IPS DF 6.9 (cell line): ENCODE results near the gene ALX4.

Experiments used
- DNase-seq: peaks from one replicate; pipeline ENCODE4 v3.0.0-alpha.2; 2013; ENCODE audit warnings: low read depth, low spot score
- H3K27ac ChIP-seq: one replicate; pipeline ENCODE4 v1.5.1; 2013; ENCODE audit warnings: low read length, control low read depth
- H3K27me3 ChIP-seq: 2 replicates; pipeline ENCODE4 v1.6.1; 2013; ENCODE audit warnings: mild to moderate bottlenecking, low read length; ENCODE audit not compliant: control insufficient read depth, insufficient read depth
- H3K36me3 ChIP-seq: 2 replicates; pipeline ENCODE4 v1.6.1; 2013; ENCODE audit warnings: low read length; ENCODE audit not compliant: control insufficient read depth, insufficient read depth
- H3K4me1 ChIP-seq: 2 replicates; pipeline ENCODE4 v1.6.1; 2013; ENCODE audit warnings: low read length; ENCODE audit not compliant: control insufficient read depth, insufficient read depth
- H3K4me3 ChIP-seq: 2 replicates; pipeline ENCODE4 v1.5.1; 2013; ENCODE audit warnings: mild to moderate bottlenecking, low read length
- H3K9me3 ChIP-seq: 2 replicates; pipeline ENCODE4 v1.6.1; 2013; ENCODE audit warnings: low read length, inconsistent platforms; ENCODE audit not compliant: control insufficient read depth, insufficient read depth
- WGBS: extraction: QIAGEN DNeasy Blood & Tissue Kit; methylation state at CpG from one replicate; pipeline ENCODE4 v1.1.7; 2013; ENCODE audit warnings: mixed read lengths, missing lambda C conversion rate; ENCODE audit not compliant: insufficient read length, insufficient coverage; 5-methylcytosine and 5-hydroxymethylcytosine counted together

The ALX4 gene

DNA sequence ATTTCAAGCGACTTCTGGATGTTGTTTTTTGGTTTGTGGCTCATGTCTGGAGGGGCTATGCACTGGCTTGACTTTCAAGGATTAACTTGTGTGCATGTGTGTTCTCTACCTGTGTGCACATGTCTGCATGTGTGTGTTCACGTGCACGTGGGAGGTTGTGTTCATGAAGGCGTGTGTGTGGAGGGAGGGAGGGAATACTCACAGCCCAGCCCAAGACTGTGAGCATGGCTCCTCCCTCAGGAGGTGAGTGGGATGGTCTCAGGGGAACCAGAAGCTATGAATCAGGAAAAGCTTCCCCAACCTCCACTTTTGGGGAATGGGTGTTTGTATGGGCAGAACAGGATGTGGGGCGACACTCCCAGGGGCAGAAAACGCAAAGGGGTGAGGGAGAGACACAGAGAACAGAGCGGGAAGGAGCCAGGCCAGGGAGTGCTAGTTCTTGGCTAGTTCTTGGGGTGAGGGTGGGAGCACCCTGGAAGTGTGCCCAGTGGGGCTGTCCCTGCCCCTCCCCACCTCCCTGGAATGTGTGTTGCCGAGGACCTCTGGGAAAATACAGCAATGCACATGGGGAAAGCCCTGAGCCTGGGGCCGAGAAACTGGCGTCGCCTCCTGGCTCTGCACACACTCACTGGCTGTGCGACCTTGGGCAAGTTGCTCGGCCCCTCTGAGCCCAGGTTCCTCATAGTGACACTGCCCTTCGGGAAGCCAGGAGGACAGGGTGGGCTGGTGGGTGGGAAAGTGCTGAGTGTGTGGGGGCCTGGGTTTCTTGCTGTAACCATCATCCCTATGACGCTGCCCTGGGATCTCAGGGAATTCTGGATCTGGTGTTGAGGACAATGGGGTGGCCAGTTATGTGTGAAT, 16.9 kb upstream of the ALX4 start:
- Histone ChIP-seq H3K27ac (no peak overlapping the region), H3K4me3 (no peak overlapping the region), H3K4me1 (peaks cover 1% of the 10 kb centered on the region; the same call in 1 of the 2 replicates), H3K36me3 (no peaks in the 10 kb centered on the region), H3K9me3 (no peaks in the 10 kb centered on the region), H3K27me3 (peaks cover 67% of the 10 kb centered on the region)
- no CpG with 5 or more reads among the region's 15 CpGs for WGBS
- DNase-seq: no peak

- H3K4me3 ChIP-seq: no peak overlapping the region
- no peaks in the 10 kb centered on the region for H3K9me3 ChIP-seq
- DNase-seq: no peak
- no peak overlapping the region for H3K27ac ChIP-seq
- no peaks in the 10 kb centered on the region for H3K36me3 ChIP-seq
- peaks cover 1% of the 10 kb centered on the region; the same call in 1 of the 2 replicates for H3K4me1 ChIP-seq
- no CpG with 5 or more reads among the region's 5 CpGs for WGBS
- peaks cover 79% of the 10 kb centered on the region for H3K27me3 ChIP-seq
Measured at GRCh38 chr11:44325698-44326097, 15.8 kb upstream of the ALX4 start.

- peaks cover 84% of the 10 kb centered on the region for H3K27me3 ChIP-seq
- DNase-seq: no peak
Measured at GRCh38 chr11:44324749-44325525, 15.0 kb upstream of the ALX4 start.

GRCh38 chr11:44324222-44324621, 14.3 kb upstream of the ALX4 start:
- no peak overlapping the region for H3K27ac ChIP-seq
- peaks cover 1% of the 10 kb centered on the region; the same call in 1 of the 2 replicates for H3K4me1 ChIP-seq
- no peaks in the 10 kb centered on the region for H3K36me3 ChIP-seq
- no CpG with 5 or more reads among the region's 1 CpG for WGBS
- no peak overlapping the region for H3K4me3 ChIP-seq
- peaks cover 87% of the 10 kb centered on the region for H3K27me3 ChIP-seq
- DNase-seq: no peak
- H3K9me3 ChIP-seq: no peaks in the 10 kb centered on the region

More at GRCh38 chr11:44324749-44325525, 15.0 kb upstream of the ALX4 start:
- H3K36me3 ChIP-seq: no peaks in the 10 kb centered on the region
- no peak overlapping the region for H3K4me3 ChIP-seq
- H3K9me3 ChIP-seq: no peaks in the 10 kb centered on the region
- H3K4me1 ChIP-seq: peaks cover 1% of the 10 kb centered on the region; the same call in 1 of the 2 replicates
- no CpG with 5 or more reads among the region's 13 CpGs for WGBS
- H3K27ac ChIP-seq: no peak overlapping the region

DNA sequence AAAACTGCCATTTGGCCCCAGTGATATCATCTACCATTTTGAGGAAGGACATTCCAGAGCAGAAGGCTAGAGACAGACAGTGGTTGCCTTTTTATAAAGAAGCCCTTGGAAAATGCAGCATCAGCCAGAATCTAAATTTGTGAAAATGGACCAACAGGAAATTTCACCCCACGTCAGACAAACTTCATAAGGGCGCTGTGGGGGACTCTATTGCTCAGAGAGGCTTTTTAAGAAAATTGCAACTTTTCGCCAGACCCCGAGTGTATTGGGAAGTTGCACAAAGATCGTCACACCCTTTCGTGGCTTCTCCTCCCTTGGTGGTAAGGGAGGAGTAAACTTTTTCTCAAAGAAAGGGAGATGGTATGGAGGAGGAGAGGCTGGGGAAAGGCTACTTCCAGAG, 12.3 kb upstream of the ALX4 start:
- Histone ChIP-seq H3K36me3 (no peaks in the 10 kb centered on the region), H3K4me1 (peaks cover 1% of the 10 kb centered on the region; the same call in 1 of the 2 replicates), H3K4me3 (no peak overlapping the region), H3K9me3 (no peaks in the 10 kb centered on the region), H3K27me3 (peaks cover 99% of the 10 kb centered on the region), H3K27ac (no peak overlapping the region)
- DNase-seq: no peak
- WGBS: no CpG with 5 or more reads among the region's 6 CpGs

- WGBS: no CpG with 5 or more reads among the region's 4 CpGs
- DNase-seq: no peak
- Histone ChIP-seq H3K4me1 (peaks cover under 1% of the 10 kb centered on the region), H3K36me3 (no peaks in the 10 kb centered on the region), H3K27ac (no peak overlapping the region), H3K27me3 (peaks cover 99% of the 10 kb centered on the region), H3K4me3 (no peak overlapping the region), H3K9me3 (no peaks in the 10 kb centered on the region)
Measured at GRCh38 chr11:44321059-44321458, 11.1 kb upstream of the ALX4 start.

- no peaks in the 10 kb centered on the region for H3K36me3 ChIP-seq
- H3K4me1 ChIP-seq: peaks cover 2% of the 10 kb centered on the region
- WGBS: no CpG with 5 or more reads among the region's 20 CpGs
- H3K9me3 ChIP-seq: no peaks in the 10 kb centered on the region
- DNase-seq: no peak
- H3K27me3 ChIP-seq: peaks cover 99% of the 10 kb centered on the region
- H3K4me3 ChIP-seq: peak overlapping the region; percentile 14; the same call in 1 of the 2 replicates
- H3K27ac ChIP-seq: no peak overlapping the region
Measured at GRCh38 chr11:44320289-44320973, 10.5 kb upstream of the ALX4 start.

GRCh38 chr11:44319552-44320288, 9.8 kb upstream of the ALX4 start:
- H3K36me3 ChIP-seq: no peaks in the 10 kb centered on the region
- peaks cover 98% of the 10 kb centered on the region for H3K27me3 ChIP-seq
- H3K4me1 ChIP-seq: peaks cover 2% of the 10 kb centered on the region
- no CpG with 5 or more reads among the region's 53 CpGs for WGBS
- H3K27ac ChIP-seq: no peak overlapping the region
- H3K4me3 ChIP-seq: peak overlapping the region; percentile 19; the same call in 1 of the 2 replicates
- no peak for DNase-seq
- H3K9me3 ChIP-seq: no peaks in the 10 kb centered on the region

DNA sequence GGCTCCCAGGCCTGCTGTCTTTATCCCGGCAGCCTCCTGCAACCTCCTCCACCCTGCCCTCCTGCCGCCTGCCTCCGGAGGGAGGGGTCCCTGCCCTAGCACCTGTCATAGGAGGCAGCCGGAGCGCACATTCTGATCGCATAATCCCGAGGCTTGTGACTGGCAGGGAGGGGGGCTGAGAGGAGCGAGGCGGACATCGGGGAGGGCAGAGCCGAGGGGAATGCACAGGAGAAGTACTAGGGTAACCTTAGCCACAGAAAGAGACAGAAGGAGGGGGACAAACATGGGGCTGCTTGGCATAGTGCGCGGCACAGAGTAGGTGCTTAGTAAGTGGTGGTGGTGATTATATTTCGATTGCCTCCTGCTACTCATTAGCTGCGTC, 9.2 kb upstream of the ALX4 start:
- no CpG with 5 or more reads among the region's 15 CpGs for WGBS
- H3K4me1 ChIP-seq: peaks cover 2% of the 10 kb centered on the region
- no peaks in the 10 kb centered on the region for H3K36me3 ChIP-seq
- H3K9me3 ChIP-seq: no peaks in the 10 kb centered on the region
- H3K27ac ChIP-seq: no peak overlapping the region
- H3K27me3 ChIP-seq: peaks cover 98% of the 10 kb centered on the region
- peak overlapping the region; percentile 19; the same call in 1 of the 2 replicates for H3K4me3 ChIP-seq
- no peak for DNase-seq
